HG03378 (cell line): ENCODE data around the gene SNED1.
A peak's percentile ranks its signal among the peaks of the same experiment; 100 is the strongest.
"Not testable (repeated sequence)": the region's sequence is repeated elsewhere in the genome, so short reads cannot be mapped to it uniquely, and the experiment has no call there.

ENCODE experiments used
- ATAC-seq: cut with Tn5 transposase; IDR thresholded peaks from one replicate; pipeline ENCODE4 v1.9.1; 2021; ENCODE audit warnings: mild to moderate bottlenecking, moderate library complexity; ENCODE audit not compliant: unreplicated experiment

The SNED1 gene

DNA sequence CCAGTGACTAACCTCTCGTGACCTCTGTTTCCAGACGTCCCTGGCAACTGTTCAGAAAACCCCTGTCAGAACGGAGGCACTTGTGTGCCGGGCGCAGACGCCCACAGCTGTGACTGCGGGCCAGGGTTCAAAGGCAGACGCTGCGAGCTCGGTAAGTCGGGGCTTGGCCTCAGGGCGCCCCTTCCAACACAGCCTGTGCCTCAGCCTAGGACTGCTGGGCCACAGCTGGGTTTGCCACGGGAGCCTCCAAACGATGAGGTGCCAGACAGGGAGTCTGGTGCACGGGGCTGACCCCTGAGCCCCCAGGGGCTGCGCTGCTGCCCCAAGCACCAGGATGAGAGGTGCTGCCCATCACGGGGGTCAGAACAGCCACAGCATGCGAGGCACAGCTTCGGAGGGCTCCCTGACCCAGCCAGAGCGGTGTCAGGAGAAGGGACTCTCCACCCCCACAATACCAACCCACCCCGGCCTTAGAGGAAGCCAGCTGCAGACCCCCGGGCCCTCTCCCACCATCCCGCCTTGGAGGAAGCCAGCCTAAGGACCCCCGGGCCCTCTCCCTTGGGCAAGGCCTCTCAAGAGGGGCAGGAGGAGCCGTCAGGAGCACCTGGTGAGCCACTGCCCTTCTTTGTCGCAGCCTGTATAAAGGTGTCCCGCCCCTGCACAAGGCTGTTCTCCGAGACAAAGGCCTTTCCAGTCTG lies 83.4 kb downstream of the SNED1 start:
- ATAC-seq, result no peak

- no peak for ATAC-seq
Observed at GRCh38 chr2:241082341-241083090, 84.1 kb downstream of the SNED1 start.

DNA sequence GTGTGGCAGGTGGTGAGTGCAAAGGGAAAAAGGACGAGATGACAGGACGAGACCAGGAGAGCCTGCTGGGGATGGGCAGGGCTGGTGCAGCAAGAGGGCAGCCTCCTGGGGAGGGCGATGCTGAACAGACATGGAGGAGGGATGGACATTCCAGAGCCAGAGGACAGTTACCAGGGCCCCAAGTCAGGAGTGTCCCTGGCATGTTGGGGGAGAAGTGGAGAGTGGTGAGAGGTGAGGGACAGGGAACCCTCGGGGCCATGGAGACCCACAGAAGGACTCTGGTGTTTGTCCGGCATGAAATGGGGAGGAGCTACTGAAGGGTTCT lies 84.6 kb downstream of the SNED1 start:
- no peak for ATAC-seq

DNA sequence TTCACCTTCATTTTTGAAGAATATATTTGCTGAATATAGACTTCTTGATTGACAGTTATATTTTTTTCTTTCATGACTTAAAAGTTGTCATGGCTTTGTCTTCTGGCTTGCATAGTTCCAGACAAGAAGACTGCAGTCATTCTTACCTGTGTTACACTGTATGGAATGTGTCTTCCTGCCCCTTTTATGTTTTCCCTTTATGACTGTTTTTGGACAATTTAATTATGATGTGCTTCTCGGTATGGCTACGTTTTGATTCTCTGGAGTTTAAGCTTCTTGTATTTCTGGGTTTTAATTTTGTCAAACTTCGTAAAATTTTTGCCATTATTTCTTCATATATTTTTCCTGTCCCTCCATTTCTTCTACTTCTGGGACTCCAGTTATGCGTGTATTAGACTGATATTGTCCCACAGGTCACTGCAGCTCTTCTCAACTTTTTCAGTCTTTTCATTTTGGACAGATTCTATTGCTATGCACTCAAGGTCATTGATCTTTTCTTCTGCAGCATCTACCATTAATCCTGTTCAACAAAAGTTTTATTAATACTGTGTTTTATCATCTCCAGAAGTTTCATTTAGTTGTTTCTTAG lies 86.5 kb downstream of the SNED1 start:
- ATAC-seq, result no peak

GRCh38 chr2:241087420-241088268 lies 89.2 kb downstream of the SNED1 start:
- ATAC-seq, result no peak

GRCh38 chr2:241088376-241088775 lies 90.0 kb downstream of the SNED1 start:
- no peak for ATAC-seq

DNA sequence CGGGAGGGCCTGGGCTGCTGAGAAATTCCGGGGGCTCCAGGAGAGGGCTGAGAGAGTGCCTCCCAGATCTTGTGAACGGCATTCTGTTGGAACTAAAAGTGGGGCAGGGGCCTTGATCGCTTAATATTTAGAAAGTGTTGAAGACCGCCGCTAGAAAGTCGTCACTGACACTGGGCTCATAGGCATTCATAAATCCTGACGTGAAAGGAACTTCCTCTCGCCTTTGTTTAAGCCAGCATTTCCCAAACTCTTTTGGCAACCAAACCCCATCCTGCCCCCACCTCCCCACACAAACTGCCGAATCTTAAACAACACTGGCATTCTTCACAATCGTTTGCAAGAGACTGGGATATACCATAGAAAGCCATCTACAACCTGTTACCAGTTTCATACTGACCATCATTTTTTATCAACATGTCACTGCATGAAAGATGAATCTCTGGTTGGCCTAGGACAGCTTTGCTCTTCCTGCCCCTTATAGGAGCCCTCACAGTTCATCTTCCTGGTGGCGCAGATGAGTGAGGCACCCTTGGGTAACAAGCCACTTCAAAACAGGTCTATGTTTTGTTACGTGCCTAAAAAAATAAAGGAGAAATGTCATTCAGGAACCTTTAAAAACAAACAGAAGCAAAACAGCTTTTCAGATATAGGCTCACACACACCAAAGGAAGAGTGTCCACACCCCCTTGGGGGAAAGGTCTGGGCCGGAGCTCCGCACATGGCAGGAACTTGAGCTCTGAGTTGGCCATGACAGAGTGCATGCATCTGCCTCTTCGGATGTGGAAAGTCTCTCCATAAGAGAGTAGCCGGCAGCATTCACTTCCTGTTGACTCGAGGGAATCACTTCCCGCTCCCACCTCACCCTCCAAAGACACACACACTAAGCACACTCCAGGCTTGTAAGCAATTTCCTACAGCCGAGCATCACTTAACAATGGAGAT lies 90.6 kb downstream of the SNED1 start:
- no peak for ATAC-seq

- ATAC-seq, result no peak
Observed at GRCh38 chr2:241091201-241091600, 92.8 kb downstream of the SNED1 start.

DNA sequence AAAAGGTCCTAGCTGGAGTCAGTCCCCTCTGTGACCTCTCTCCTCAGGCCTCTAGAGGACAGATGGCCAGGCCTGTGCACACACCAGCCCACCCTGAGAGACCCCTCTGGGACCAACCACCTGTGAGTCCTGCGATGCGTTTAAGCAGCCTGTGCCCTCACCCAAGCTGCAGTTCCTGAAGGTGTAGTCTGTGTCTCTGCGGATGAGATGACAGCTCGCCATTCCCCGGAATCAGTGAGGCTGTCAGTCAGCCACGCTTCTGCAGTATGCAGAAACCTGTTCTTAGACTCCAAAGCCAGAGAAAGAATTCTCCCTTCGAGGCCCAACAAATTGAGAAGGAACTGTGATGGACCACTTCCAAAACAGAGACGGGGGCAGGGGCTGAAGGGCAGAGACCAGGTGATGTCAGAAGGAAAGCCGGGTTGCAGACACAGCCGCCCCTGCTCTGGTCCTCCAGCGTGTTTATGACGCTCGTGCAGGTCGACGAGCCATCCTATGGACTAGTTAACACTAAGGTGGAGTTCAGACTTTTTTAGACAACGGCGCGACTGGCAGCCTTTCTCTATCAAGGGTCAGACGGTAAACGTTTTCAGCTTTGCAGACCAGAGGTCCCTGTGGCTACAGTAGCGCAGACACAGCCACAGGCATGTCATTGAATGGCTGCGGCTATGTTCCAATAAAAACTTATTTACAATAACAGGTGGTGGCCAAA lies 93.5 kb downstream of the SNED1 start:
- ATAC-seq, result no peak

- no peak for ATAC-seq
Observed at GRCh38 chr2:241092677-241093076, 94.3 kb downstream of the SNED1 start.

- not testable (repeated sequence) for ATAC-seq
Observed at GRCh38 chr2:241093133-241093781, 94.8 kb downstream of the SNED1 start.

DNA sequence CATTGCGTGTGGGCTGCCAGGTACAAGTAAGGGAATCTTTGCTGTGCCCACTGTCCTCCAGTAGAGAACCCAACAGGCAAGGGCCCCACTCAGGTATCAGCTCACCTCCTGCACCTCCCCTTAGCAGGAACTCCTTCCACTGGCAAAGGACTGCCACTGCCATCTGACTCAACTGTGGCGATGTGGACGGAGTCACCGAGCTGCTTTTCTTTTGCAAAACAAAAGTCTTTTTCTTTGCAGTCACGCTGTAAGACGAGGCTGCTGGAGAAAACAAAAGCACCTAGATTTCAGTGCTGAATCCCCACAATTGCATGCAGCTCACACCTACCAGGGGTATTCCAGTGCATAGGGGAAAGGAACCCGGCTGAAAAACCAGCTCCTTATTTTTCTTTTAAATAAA lies 95.8 kb downstream of the SNED1 start:
- no peak for ATAC-seq

DNA sequence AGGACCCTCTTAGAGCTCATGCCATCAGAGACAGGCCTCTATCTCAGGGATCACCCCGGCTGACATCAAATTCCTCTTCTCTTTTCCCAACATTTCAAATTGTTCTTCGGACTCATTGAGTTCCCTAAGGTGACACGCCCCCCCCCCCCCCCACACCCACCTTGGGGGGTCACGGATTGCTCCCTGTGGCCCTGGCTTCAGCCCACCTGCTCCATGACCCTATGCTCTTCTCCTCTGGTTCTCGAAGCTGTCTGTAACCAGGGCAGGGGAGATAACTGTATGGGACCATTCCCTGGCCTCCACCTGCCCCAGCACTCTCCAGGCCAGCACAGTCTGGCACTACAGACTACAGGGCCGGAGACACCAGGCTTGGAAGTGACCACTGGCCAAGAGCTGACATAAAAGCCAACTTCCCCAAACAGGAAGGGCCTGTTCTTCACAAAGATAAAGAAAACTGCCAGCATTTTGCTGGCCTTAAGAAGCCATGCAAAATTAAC lies 96.6 kb downstream of the SNED1 start:
- no peak for ATAC-seq

DNA sequence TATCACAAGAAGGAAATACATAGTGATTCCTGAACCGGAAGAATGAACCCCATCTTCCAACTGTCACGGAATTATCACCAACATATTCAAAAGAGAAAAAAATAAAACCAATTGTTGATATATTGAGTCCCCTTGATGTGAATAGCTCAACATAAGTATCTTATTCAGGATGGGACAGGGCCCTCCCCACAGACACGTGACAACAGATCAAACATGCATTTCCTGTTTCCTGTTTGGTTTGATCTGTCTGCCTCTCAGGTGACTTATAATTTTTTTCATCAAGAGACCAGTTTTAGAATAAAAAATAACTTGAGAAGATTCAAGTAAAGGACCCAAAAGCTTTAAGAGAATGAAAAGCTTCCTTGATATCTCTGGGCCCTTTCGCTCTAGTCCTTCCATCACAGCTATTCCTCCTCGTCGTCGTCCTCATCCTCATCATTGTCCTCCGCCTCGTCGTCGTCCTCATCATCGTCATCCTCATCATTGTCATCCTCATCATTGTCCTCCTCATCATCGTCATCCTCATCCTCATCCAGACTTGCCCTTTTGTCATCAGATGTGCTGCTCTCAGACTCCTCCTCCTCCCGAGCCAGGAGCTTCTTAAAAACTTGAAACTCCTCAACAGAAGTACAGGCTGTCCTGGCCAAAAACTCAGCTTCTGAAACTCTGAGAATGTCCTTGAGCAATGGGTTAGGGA lies 97.3 kb downstream of the SNED1 start:
- ATAC-seq, result no peak

- ATAC-seq, result peak; percentile 37
Observed at GRCh38 chr2:241096979-241097378, 98.6 kb downstream of the SNED1 start.

- ATAC-seq, result no peak
Observed at GRCh38 chr2:241099246-241099645, 100.8 kb downstream of the SNED1 start.

- ATAC-seq, result peak; percentile 61
Observed at GRCh38 chr2:241102239-241102803, 103.9 kb downstream of the SNED1 start, which contains the start of gene MTERF4. MTERF4 (minus strand) TSS chr2:241102287; CDS start chr2:241102273, 14 bp downstream.

DNA sequence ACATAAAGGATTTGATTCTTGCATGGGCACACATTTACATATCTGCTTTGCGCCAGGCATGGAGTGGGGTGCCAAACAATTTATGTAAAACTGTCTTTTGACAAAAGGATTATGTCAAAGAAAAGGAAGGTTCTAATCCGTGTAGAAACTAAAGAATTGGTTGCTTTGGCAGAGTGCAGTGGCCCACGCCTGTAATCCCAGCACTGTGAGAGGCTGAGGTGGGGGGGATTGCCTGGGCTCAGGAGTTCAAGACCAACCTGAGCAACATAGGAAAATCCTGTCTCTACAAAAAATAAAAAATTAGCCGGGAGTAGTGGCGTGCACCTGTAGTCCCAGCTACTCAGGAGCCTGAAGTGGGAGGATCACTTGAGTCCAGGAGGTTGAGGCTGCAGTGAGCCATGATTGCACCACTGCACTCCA lies 104.8 kb downstream of the SNED1 start:
- ATAC-seq, result no peak
